Measurements from ENCODE around the gene MMP24OS.

MMP24OS gene

DNA sequence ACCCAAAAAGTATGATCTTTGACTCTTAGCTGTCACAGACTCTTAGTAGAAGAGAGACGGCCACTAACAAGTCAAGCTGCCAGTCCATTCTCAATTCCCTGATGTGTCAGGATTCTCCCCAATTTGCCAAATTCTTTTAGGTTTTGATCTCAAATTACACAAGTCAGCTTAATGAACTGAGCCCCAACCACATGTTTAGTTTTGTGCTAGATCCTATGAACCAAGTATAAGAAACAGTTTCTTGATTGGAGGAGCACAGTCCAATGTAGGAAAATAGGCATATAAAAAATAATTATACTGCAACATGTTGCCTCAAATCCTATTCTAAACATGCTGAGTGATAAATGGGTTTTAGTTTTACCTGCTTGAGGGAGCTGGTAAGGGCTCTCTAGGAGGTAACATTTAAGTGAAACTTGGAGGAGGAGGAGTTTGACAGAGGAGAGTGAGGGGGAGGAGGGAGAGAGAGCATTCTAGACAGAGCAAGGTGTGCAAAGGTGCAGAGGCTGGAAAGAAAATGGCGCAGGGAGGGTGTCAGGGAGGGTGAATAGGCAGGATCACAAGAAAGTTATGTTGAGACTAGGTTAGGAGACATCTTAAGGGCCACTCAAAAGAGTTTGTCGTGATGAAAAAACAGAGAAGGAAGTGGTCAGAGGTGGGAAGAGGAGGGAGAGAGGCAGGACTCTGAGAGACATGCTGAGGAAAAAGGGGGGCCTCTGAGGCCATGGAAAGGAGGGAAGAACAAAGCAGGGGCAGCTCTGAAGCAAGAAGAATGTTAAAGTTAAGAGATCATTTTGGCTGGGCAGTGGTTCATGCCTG, 37.1 kb upstream of the MMP24OS start:
- no peak for DNase-seq (ENCODE audit: low spot score)
- in situ Hi-C loops (cut with MboI; ENCODE audit: low sequenced_read_pairs, unreplicated experiment): no loop called here
- TF ChIP-seq, protein P1, sequence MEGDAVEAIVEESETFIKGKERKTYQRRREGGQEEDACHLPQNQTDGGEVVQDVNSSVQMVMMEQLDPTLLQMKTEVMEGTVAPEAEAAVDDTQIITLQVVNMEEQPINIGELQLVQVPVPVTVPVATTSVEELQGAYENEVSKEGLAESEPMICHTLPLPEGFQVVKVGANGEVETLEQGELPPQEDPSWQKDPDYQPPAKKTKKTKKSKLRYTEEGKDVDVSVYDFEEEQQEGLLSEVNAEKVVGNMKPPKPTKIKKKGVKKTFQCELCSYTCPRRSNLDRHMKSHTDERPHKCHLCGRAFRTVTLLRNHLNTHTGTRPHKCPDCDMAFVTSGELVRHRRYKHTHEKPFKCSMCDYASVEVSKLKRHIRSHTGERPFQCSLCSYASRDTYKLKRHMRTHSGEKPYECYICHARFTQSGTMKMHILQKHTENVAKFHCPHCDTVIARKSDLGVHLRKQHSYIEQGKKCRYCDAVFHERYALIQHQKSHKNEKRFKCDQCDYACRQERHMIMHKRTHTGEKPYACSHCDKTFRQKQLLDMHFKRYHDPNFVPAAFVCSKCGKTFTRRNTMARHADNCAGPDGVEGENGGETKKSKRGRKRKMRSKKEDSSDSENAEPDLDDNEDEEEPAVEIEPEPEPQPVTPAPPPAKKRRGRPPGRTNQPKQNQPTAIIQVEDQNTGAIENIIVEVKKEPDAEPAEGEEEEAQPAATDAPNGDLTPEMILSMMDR (IDR thresholded peaks at IDR 0.05; ENCODE audit: borderline replicate concordance, control extremely low read depth, extremely low read depth, insufficient read depth, missing control alignments): no peak

DNA sequence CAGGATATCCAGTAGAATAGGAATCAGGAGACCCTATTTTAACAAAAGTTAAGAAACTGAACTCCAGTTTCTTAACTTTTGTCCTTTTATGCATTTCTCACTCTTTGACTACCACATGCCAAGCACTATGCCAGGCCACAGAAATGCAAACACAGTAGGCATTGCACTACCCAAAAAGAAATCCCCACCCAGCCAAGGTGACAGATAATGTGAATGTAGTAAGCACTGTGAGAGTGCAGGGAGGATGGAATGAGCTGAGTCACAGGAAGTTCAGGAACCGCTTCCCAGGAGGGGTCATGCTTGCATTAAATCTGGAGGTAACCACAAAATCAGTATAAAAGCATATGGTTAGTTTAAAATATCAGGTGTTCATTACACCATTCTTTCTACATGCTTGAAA, 34.4 kb upstream of the MMP24OS start:
- TF ChIP-seq, protein P1 (IDR thresholded peaks at IDR 0.05; ENCODE audit: borderline replicate concordance, control extremely low read depth, extremely low read depth, insufficient read depth, missing control alignments): no peak
- no peak for DNase-seq (ENCODE audit: low spot score)
- in situ Hi-C loops (cut with MboI; ENCODE audit: low sequenced_read_pairs, unreplicated experiment): no loop called here

DNA sequence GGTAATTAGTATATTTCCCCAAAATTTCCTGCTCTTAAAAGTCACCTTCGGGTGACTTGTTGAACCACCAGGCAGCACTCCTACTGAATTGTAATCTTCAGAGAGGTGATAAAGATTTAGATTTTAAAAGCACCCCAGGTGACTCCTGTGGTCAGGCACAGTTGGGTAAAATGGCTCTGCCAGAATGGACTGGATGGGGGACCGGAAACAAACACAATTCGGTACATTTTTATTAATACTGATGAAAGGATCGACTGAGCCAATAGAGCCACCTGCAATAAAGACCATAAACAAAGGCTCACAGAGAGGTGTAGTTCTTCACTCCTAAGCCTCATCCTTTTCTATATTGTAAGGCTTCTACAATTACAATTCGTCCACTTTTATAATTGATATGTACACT, 33.9 kb upstream of the MMP24OS start:
- TF ChIP-seq, protein P1 (IDR thresholded peaks at IDR 0.05; ENCODE audit: borderline replicate concordance, control extremely low read depth, extremely low read depth, insufficient read depth, missing control alignments): no peak
- in situ Hi-C loops (cut with MboI; ENCODE audit: low sequenced_read_pairs, unreplicated experiment): no loop called here
- no peak for DNase-seq (ENCODE audit: low spot score)

DNA sequence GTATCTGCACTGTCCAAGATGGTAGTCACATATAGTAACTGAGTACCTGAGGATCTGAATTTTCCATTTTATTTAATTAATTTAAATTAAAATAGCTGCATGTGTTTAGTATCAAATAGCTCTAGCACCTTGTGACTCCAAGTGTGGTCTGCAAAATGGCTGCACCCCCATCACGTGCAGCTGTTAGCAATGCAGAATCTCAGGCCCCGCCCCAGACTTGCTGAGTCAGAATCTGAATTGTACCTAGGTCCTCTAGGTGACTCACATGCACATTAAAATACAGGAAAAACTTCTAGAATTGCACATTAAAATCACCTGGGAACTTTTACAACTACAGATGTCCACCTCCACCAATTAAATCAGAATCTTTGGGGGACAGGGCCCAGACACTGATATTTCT, 33.5 kb upstream of the MMP24OS start:
- DNase-seq (ENCODE audit: low spot score): no peak
- in situ Hi-C loops (cut with MboI; ENCODE audit: low sequenced_read_pairs, unreplicated experiment): no loop called here
- TF ChIP-seq, protein P1 (IDR thresholded peaks at IDR 0.05; ENCODE audit: borderline replicate concordance, control extremely low read depth, extremely low read depth, insufficient read depth, missing control alignments): no peak

DNA sequence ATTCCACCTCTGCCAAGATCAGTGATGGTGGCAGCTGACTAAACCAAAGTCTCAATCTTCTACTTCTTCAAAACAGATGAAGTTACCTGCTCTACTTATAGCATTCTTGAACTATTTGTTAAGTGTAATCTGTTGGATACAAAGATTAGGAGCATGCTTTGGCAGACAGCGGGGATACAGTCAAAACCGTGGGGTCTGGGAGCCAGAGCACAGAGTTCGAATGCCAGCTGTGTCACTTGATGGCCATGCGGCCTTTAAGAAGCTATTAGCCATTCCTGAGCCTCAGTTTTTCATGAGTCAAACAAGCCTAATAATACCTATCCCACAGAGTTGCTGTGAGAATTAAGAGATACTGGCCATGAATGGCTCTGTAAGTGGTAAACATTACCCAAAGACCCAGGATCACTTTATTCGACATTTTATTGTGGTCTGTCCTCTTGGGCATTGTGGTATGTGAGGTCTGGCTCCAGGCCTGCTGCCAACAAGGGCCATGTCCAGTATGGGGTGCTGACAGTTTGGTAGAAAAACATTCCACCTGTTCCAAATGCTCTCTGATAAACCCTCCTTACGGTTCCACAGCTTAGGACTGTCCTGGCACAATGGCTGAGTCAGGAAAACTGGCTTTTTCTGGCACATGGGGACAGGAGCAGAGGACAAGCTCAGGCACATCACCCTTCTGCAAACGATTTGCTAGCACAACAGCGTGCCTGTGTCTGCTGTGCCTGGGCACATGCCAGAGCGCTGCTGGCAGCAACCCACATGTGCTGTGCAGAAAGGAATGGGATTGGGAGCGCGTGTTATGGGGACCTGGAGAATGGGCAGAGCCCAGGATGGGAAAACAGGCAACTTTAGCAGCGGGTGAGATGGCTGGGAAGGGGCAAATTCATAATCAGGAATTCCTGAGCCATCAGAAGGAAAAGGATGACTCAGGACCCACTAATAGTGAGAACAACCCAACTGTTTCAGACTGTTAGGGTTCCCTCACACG, 30.0 kb upstream of the MMP24OS start:
- DNase-seq (ENCODE audit: low spot score): no peak
- in situ Hi-C loops (cut with MboI; ENCODE audit: low sequenced_read_pairs, unreplicated experiment): loop anchor here (10.0 kb wide), 1 partner anchor 137 kb away; no protein-coding TSS in a partner anchor
- TF ChIP-seq, protein P1 (IDR thresholded peaks at IDR 0.05; ENCODE audit: borderline replicate concordance, control extremely low read depth, extremely low read depth, insufficient read depth, missing control alignments): no peak

DNA sequence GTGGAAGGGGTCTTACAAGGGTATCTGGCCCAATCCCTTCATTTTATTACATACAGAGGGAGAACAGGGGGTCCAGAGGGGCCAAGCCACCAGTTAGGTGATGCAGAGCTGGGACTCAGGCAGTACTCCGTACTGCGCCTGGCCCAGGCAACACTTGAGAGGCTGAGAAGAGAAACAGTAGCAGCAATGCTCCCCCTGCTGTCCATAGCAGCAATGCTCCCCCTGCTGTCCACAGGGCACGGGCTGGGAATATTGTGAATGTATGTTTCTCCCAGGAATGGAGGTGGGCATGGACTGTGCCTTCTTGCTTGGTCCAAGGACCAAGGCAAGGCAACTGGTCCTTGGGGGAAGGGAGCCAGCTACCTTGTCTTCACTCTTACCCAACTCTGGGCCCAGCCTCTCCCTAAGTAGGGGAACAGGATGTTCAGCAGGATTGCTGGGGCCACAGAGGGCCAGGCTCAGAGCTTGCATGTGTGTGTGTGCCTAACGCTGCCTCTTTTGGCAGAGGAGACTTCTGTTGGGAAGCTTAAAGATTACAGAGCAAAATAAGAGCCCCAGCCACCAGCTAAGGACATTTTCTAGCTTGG, 29.1 kb upstream of the MMP24OS start:
- DNase-seq (ENCODE audit: low spot score): no peak
- TF ChIP-seq, protein P1 (IDR thresholded peaks at IDR 0.05; ENCODE audit: borderline replicate concordance, control extremely low read depth, extremely low read depth, insufficient read depth, missing control alignments): peak; percentile 71
- in situ Hi-C loops (cut with MboI; ENCODE audit: low sequenced_read_pairs, unreplicated experiment): loop anchor here (10.0 kb wide), 1 partner anchor 138 kb away; no protein-coding TSS in a partner anchor

Measured in GM13976 (cell line).